HL-60/S4 treated with phorbol 12-myristate 13-acetate at 8.2 ng/mL for 4 days and 3 days (cell line): ENCODE measurements around the gene UPK2.
"Not testable (repeated sequence)": the region's sequence is repeated elsewhere in the genome, so short reads cannot be mapped to it uniquely, and the experiment has no call there.

Experiments
- in situ Hi-C: fragments of 300-500 bp; cut with MboI; formaldehyde crosslinking; loops from 2 replicates; pipeline ENCODE4 v1.15.0; 2022; ENCODE audit warnings: low sequenced_read_pairs

Gene UPK2

GRCh38 chr11:118984337-118984736 is 28.2 kb downstream of the UPK2 start:
- in situ Hi-C loops: not testable (repeated sequence)

- in situ Hi-C loops: no loop called here
Measured at GRCh38 chr11:118984825-118985224, 28.7 kb downstream of the UPK2 start.

- in situ Hi-C loops: no loop called here
Measured at GRCh38 chr11:118988280-118988679, 32.2 kb downstream of the UPK2 start.

GRCh38 chr11:118991486-118992038 is 35.5 kb downstream of the UPK2 start:
- in situ Hi-C loops: not testable (repeated sequence)

- in situ Hi-C loops: no loop called here
Measured at GRCh38 chr11:118996926-118997626, 41.0 kb downstream of the UPK2 start.

GRCh38 chr11:118997627-118998387 is 41.7 kb downstream of the UPK2 start, which contains the start of gene CENATAC:
Gene CENATAC, plus strand, starts transcription at chr11:118998138. Its CDS starts 60 bp downstream, at chr11:118998198.
- in situ Hi-C loops: no loop called here

GRCh38 chr11:118998388-118998717 is 42.3 kb downstream of the UPK2 start:
- in situ Hi-C loops: no loop called here

GRCh38 chr11:118998822-118999221 is 42.7 kb downstream of the UPK2 start:
- in situ Hi-C loops: no loop called here

- in situ Hi-C loops: no loop called here
Measured at GRCh38 chr11:119000906-119001305, 44.8 kb downstream of the UPK2 start.

GRCh38 chr11:119006656-119007055 is 50.6 kb downstream of the UPK2 start:
- in situ Hi-C loops: no loop called here
